VCaP (cell line): ENCODE measurements around the gene TES.
A peak's percentile ranks its signal among the peaks of the same experiment; 100 is the strongest.

Experiments
- H3K27ac ChIP-seq: fragments of 450-650 bp; 2 replicates; pipeline ENCODE4 v1.5.1; 2017
- TF ChIP-seq, protein P1 (sequence below): fragments of 450-650 bp; conservative IDR thresholded peaks from 2 replicates; pipeline ENCODE4 v1.5.1; 2017; ENCODE audit warnings: mild to moderate bottlenecking, moderate library complexity

Gene TES, protein sequence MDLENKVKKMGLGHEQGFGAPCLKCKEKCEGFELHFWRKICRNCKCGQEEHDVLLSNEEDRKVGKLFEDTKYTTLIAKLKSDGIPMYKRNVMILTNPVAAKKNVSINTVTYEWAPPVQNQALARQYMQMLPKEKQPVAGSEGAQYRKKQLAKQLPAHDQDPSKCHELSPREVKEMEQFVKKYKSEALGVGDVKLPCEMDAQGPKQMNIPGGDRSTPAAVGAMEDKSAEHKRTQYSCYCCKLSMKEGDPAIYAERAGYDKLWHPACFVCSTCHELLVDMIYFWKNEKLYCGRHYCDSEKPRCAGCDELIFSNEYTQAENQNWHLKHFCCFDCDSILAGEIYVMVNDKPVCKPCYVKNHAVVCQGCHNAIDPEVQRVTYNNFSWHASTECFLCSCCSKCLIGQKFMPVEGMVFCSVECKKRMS

DNA sequence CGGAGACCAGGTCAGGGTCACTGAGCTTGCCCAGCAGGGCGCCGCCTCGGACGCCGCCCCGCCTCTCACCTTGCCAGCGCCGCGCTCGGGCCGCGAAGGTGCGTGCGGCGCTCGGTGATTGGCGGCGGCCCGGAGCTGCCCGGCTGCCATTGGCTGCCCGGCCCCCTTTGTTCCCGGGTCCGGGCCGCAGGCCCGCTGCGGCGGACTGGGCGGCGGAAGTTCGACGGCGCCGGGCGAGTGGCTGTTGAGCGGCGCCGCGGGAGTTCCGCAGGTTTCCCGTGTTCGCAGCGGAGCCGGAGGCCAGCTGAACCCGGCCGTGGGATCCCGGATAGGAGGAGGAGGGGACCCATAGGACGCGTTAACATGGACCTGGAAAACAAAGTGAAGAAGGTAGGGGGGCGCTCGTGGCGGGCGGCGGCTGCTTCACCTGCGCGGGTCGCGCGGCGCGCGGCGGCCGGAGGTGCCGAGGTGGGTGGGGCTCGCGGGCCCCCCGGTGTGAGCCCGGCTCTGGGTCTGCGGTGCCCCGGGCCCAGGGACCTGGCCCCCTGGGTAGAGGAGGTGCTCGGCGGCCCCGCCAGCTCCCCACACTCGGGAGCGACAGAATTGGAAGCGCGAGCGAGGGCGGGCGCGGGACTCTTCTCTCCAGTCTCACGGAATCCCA lies at the start of gene TES:
Gene TES (plus strand): TSS at position 195 of the 661 bp plus-strand sequence. CDS start 169 bp downstream, at position 364.
- peak within 1 kb of the TSS; percentile 77 for H3K27ac ChIP-seq
- TF ChIP-seq, protein P1, sequence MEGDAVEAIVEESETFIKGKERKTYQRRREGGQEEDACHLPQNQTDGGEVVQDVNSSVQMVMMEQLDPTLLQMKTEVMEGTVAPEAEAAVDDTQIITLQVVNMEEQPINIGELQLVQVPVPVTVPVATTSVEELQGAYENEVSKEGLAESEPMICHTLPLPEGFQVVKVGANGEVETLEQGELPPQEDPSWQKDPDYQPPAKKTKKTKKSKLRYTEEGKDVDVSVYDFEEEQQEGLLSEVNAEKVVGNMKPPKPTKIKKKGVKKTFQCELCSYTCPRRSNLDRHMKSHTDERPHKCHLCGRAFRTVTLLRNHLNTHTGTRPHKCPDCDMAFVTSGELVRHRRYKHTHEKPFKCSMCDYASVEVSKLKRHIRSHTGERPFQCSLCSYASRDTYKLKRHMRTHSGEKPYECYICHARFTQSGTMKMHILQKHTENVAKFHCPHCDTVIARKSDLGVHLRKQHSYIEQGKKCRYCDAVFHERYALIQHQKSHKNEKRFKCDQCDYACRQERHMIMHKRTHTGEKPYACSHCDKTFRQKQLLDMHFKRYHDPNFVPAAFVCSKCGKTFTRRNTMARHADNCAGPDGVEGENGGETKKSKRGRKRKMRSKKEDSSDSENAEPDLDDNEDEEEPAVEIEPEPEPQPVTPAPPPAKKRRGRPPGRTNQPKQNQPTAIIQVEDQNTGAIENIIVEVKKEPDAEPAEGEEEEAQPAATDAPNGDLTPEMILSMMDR, result no peak; the same call in none of the 2 replicates

DNA sequence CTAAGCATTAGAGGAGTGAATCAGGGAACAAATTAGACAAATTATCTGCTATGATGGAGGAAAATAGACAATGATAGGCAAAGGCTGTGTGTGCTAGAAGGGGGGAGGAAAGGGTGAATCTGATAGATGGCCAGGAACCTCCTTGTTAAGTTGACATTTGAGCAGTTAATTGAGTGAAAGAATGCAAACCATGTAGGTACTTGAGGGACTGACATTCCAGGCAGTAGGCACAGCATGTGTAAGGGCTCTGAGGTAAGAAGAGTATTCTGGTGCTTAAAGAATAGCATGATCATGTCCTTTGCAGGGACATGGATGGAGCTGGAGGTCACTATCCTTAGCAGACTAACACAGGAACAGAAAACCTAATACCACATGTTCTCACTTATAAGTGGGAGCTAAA lies 48.6 kb upstream of the TES start:
- H3K27ac ChIP-seq, result no peak overlapping the region
- TF ChIP-seq, protein P1, result no peak

DNA sequence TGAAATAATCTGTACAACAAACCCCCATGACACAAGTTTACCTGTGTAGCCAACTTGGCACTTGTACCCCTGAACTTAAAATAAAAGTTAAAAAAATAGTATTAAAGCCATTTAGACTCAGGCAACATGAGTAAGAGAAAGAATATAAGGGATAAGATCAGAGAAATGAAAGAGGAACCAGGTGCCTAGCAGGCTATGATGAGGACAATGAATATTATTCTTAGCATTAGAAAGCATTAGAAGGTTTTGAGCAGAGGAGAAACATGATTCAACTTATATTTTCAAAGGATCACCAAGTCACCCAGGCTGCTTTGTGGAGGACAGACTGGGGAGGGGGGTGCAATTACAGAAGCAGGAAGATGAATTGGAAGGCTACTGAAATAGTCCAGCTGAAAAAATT lies 48.1 kb upstream of the TES start:
- H3K27ac ChIP-seq, result no peak overlapping the region
- TF ChIP-seq, protein P1, result no peak

DNA sequence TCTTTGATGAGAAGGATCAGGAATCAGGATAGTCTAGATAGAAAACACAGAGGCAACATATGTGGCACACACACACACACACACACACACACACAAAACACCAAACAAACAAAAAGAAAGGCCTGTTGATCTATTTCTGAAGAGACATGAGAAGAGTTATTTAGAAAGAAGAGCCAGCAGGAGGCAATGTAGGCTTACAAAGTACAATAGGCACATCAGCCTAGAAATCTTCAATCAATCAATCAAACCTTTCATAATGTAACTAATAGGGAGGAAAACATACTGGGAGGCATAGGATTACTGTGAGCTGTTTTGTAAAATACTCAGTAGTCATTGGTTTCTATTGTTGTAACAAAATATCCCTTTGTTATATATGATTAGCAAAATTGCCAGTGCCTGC lies 47.3 kb upstream of the TES start:
- no peak overlapping the region for H3K27ac ChIP-seq

DNA sequence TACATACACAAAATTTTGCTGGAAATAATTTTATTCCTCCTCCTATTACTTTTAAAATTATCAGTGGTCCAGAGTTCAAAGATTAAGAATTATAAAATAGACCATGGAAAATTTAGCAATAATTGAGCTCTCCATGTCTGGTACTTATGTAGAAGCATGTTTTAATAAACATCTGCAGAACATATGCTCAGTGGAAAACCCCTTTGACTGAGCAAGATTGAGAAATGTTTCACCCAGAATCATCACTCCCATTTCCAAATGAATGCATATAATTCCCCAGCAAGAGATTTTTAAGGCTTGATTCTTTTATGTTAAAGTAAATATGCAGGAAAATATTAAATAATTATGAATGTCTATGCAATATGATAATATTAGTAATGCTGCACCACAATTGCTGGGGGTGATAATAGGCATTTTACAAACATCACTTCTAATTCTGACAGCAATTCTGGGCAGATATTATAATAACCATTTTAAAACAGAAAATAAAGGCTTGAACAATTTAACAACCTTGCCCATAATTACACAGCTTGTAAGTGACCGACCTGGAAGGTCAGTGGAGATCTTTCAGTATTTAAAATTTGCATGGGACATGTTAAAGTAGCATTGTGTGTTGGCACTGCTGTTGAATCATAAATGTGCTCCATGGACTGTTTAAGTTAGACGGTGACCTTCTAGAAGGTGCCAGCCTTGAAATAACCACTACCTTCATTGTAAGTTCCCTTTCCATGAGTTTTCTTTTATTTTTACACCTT lies 45.6 kb upstream of the TES start:
- TF ChIP-seq, protein P1, result no peak

More for the DNA sequence above, 47.3 kb upstream of the TES start:
- TF ChIP-seq, protein P1, result peak; percentile 22

DNA sequence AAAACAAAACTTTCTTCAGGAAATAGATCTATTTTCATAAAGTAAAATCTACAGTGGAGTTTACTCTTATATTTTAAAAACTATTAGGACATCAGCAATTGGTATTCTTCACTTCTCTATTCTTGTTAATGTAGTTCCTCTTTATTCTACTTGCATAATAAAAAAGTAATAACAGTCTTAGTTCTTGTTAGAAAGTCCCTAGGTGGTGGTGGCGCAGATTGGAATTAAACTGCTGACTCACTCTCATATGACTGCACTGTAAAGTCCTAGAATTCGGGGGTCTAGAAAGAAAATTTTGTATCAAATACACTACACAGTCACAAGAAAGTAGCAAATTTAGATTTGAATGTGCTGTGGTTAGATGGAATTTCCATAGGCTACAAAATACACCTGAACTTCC lies 44.6 kb upstream of the TES start:
- TF ChIP-seq, protein P1, result no peak
- no peak overlapping the region for H3K27ac ChIP-seq

More for the DNA sequence above, 45.6 kb upstream of the TES start:
- H3K27ac ChIP-seq, result no peak overlapping the region

DNA sequence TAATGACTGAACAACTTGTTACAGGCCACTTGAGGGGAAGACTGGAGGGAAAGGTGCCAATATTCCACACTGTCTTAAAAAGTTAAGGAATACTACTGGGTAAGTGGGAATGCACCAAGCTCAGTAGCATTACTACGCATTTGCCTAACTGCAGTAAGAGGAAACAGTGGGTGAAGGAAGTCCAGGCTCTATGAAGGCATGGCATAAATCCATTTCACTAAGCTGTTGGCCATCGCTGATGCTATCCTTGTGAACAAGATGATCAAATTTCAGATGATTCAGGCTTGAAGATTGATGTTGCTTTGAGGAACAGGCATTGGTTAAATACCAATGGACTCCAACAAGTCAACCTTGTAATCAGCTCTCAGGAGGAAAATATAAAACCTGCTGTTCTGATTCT lies 44.2 kb upstream of the TES start:
- TF ChIP-seq, protein P1, result no peak
- H3K27ac ChIP-seq, result no peak overlapping the region
